Right hindlimb (tissue), 1 donor: ENCODE measurements around the gene KRT23.

Experiments used
- DNase-seq: peaks from one replicate; pipeline ENCODE4 v3.0.0-alpha.2; 2018

The KRT23 gene

DNA sequence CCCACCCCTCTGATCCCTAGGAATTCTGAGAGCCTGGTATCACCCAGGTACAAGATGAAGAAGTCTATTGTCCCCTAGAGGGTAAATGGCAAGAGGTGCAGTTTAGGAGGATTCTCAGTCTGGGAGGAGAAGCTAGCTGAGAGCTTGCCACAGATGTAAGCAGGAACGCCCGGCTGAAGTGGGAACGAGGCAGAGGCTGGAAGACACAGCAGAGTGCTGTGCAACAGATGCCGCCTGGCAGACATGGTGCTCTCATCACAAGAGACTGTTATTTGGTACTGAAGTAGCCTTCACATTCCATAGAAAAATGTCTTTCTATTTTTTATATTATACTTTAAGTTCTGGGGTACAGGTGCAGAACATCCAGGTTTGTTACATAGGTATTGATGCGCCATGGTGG is 32.1 kb downstream of the KRT23 start:
- DNase-seq = no peak

DNA sequence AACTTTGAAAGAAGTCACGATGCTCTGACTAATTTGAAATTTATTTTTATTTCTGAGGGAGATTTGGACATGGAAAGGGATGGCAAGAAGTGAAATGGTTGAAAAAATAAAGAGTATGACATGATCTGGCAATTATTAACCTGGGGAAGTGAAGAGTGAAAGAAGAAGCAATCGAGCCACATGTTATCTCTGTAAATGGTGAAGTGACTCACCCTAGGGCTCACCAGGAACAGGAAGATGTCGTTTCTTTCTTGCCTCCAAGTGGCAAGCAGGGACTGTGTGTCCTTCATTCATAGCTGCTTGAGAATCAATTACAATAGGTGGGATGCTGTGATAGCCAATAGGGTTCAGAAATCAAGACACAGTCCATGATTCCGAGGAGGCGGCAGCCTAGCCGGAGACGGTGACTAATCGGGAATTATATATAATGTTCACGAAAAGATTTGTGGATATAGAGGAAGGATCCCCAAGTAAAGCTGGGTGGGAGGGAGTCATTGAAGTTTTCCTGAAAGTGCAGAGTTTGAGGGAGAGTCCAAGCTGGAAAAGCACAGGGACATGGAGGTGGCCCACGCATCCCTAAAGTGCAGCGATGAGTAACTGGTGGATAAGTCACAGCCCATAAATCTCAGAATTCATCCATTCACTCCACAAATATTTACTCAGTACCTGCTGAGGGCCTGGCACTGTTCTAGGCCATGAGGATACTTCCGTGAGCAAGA is 34.2 kb downstream of the KRT23 start:
- DNase-seq = no peak

DNA sequence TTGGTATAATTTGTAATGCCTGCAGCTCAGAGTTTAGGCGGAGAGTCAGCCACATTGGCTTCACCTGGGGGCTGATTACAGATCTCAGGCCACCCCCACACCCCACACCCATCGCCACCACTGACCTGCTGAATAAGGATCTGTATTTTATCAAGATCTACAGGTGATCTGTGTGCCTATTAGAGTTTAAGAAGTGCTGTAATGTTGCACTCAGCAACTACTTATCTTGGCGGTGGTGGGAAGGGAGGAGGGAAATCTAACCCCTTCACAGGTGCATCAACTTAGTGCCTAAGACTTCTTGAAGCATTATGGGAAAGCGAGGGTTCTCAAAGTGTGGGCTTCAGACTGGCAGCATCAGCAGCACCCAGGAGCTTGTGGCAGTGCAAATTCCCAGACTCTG is 34.9 kb downstream of the KRT23 start:
- no peak for DNase-seq

DNA sequence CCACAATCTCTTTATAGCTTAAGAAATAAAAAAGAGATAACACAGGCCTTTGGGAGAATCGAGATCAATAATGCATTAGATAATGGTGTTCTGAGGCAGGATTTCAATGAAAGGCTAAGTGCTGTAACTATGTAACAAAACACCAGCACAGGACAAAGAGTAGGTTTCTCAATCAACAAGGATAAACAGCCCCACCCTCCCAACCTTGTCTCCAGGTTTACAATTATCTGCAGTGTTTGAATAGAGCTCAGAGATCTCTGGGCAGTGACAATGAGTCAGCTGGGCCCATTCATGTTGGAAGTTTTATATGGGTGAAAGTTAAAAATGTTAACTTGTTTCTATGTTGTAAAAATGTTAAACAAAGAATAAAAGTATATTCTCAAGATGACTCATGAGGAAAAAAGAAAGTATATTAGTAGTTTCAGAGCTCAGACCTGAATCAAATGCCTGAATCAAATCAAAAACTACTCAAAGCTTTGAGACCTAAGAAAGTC is 35.4 kb downstream of the KRT23 start:
- DNase-seq = no peak

DNA sequence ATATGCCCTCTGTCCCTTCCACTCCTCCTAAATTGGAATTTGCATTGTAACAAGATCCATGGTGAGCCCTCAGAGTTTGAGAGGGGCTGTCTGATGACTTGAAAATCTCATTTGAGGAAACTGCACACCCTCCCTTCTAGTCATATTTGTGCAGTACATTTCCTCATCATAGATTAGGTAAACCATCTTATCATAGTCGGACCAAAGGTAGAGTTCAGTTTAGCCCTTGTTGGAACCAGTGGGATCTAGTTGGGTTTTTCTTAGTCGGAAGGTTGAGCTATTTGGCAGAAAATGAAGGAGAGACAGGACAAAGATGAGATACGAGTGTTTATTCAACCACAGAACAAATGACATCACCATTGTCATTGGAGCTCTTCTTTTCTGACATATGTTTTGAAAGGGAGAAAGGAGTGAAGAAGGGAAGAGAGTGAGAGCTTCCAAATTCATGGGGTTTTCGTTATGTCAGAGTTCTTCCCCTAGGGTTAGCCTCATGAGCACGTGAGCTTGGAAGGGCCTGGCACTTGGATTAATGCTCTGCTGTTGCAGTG is 36.6 kb downstream of the KRT23 start:
- DNase-seq = no peak

DNA sequence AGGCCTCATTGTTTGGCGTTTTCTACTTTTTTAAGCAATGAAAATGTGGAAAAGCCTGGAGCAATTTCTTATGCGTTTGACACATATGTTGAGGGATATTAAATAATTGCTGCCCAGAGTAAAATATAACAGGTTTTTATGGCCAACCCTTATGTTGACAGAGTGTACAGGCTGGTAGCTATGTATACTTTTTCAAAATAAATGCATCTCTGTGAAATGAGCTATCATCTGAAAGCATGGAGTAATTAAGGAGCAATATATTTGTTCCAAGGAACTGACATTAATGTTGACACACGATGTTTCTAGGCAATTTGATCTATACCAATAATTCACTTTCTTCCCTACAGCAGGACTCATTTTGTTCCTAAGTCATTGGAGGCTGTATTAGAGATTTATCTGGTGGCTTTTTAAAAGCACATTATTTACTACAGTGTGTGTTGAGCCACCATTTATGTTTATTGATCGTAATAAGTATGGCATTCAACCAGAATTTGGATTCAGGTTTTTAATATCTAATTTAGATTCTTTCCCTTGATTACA is 40.5 kb downstream of the KRT23 start:
- no peak for DNase-seq

DNA sequence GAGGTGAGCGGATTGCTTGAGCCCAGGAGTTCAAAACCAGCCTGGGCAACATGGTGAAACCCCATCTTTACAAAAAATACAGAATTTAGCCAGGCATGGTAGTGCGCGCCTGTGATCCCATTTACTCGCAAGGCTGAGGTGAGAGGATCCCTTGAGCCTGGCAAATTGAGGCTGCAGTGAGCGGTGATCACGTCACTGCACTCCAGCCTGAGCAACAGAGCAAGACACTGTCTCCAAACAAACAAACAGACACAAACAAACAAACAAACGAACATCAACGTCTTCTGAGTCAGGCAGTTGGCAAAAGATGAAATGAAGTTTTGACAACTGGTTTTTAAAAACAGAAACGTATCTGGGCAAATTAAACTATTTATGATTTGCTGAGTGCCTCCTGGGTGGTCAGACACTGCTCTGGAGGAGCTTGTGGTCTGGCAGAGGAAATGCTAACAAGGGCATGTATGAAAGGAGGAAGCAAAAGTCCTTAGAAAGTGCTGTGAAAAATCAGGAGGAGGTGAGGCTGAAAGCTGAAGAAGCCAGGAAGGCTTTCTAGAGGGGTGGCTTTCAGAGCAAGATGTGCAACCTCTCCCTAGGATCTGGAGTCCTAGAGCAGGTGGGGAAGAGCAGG is 42.2 kb downstream of the KRT23 start:
- DNase-seq = no peak

DNA sequence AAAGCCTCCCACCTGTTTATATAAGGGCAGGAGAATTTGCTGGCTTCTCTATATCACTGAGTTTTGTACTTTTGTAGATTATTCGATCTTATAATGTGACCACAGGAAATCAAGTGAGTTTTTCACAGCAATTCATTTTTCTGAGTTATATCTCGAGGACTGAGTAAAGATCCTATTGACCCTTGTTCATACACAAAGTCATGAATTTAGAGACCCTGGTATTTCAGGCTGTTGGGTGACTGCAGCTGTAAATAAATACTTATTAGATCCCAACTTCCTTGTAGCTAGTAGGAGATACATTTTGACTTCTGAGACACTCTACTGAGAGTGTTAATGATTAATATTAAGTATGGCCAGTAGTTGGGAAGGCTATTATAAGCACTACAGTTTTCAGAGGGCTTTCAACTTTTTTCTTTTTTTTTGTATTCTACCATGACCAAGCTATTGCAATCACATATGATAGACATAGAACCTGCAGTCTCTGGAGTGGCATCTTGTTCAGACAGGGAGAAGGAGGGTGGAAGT is 49.2 kb downstream of the KRT23 start:
- no peak for DNase-seq

DNA sequence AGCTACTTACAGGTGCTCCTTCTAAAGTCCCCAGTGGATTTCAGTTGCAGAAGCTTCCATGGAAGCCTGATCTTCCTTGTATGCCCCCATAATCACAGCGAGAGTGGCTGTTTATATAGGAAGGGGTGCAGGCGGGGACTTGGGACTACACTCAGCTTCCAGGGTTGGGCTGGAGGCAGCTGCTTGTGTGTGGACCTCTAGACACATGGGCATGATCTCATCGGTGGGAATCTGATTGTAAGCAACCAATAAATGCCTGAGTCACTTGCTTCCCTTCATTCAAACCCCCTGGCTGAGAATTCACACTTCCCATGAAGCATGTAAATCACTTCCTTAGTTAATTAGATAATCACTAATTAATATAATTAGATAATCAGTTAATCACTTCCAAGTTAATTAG is 51.4 kb downstream of the KRT23 start:
- DNase-seq = no peak

DNA sequence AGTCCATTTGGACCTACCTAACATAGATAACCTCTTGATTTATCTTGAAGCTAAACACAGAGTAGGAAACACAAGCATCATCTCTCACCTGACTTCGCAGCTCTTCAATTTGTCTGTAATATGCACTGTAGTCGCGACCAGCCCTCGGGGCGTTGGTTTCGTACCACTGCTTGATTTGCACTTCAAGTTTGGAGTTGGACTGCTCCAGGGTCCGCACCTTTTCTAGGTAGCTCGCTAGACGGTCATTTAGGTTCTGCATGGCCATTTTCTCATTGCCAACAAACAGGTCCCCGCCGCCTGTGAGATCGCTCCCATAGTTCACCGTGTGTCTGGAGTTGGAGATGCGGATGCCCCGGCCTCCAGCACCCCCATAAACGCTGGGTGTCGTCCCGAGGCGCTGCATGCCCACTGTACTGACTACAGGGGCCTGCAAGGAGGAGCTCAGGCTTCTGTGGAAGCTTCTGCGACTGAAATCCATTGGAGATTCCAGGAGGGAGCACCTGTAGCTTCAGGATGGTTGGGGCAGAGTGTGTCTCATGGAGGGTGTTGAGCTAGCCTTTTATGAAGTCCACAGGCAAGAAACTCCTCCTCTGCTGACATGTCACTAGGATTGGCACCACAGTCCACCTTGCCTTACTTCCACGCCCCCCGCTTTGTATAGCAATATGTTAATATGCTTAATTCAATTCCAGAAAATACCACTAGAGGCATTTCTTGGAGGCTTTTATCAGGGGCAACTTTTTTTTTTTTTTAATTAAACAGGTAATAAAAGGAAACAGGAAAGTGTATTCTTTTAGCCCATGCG is 52.5 kb downstream of the KRT23 start, which contains the start of gene KRT20:
Gene KRT20 (minus strand): TSS at position 535 of the 805 bp plus-strand sequence. CDS start 57 bp downstream, at position 478.
- no peak for DNase-seq

DNA sequence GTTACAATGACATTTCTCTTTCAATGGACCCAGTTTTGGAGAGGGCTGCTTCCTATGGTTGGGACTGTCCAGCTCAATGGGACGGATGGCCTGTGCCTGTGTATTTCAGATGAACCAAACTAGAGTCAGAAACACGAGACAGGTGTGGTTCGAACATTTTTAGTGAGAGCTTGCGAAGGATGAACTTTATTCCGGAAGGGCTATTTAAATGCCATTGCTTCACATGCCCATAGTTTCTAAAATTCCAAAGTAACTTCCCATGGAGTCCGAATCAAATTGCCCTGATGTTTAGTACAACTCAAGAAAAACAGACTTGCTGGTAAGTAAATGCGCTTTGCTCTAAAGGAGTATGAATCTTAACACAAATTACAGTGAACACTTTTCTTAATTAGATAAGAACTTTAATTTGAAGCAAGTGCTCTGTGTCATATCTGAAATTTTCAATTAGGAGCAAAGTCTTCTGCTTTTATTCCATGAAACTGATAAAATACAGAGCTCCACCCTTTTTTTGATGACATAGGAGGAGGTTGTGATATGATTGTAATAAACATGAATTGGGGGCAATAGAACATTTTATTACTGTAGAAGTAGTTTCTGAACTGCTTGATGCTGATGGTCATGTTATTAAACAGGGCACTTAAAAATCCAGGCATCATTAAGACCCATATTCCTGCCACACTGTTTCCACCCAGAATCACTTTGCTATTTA is 53.7 kb downstream of the KRT23 start:
- DNase-seq = no peak

DNA sequence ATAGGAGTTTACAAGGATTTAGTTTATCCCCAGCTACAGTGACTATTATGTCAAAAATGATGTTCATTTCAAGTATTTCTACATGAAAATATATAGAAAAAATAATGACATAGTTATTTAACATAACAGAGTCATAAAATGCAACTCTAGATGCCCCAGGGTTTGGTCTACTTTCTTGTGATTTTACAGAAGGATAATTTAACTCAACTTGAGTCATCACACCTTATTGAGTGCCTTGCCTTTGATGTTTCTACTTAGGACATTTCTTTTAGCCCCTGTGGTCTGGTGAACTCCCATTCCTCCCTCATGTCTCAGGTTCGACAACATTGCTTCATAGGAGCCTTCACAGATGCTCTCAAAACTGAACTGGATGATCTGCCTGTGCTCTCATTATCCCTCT is 54.4 kb downstream of the KRT23 start:
- DNase-seq = no peak

DNA sequence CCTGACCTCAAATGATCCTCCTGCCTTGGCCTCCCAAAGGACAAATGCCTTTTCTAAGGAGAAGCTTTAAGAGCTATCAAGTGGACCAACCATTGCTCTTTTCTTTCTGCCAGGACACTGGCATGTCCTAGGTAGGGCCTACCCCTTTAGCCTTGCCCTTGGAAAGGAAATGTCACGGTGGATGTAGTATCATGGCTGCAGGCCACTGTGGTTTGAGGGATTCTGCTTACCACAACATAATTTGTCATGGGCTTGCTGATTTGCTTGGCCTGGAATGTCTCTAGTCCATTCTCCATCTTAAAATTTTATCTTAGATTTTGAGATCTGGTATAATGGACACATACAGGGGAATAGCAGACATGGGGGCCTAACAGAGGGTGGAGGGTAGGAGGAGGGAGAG is 58.4 kb downstream of the KRT23 start:
- DNase-seq = no peak

DNA sequence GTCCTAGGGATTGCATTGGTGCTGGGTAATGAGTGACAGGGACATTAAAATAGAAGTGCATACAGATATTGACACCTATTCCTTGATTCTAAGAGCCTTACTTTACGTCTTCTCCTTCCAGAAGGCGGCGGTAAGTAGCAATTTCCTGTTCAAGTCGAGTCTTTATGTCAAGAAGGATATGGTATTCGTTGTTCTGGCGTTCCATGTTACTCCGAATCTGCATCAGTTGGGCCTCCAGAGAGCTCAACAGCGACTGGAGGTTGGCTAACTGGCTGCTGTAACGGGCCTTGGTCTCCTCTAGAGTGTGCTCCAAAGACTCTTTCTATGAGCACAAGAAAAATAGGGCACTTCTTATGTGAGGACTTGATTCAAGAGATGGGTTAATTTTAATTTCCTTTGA is 59.4 kb downstream of the KRT23 start:
- no peak for DNase-seq

DNA sequence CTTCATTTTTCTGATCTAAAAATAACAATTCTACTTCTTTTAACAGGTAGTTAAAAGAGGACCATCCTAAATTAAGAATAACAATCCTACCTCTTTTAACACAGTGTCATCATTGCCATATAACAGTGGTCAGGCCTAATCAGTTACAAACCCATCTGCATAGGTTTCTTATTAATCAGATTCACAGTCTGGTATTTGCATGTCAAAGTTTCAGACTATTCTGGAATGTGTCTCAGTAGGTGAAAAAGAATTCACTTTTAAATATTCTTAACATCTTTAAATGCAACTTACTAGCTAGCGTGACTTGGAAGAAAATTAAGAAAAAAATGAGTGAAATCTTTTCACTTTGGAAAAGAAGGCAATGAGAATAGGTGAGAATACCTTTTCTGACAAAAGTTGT is 63.6 kb downstream of the KRT23 start:
- DNase-seq = no peak

DNA sequence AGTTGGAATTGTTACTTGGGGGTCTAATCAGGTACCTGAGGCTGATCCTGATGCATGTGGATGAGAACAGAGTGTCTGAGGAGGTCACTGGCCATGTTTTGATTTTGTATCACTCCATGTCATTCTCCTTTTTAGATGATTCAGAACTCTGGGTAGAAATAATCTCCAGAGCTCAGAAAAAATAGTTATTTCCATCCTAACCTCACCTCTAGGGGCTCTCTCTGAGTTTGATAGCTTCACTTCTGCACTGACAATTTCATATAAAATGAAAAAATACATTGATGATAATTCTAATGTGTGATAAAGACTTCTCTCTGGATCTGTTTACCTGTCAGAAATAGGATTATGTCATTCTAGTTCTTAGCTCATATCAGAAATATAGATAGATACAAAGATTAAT is 64.2 kb downstream of the KRT23 start:
- no peak for DNase-seq
